Occipital lobe (tissue), 3 donors: ENCODE data around the gene CDH23. TPM values are rescaled to one million over a fixed set of nuclear protein-coding genes. Genes with fewer than 3 reads are reported as not detected.
"Not testable (repeated sequence)": the region's sequence is repeated elsewhere in the genome, so short reads cannot be mapped to it uniquely, and the experiment has no call there.

Source experiments
- DNase-seq: peaks from one replicate; lab custom pipeline; 2025; lab: John Stamatoyannopoulos, UW
- small RNA-seq: library from RNA; depleted of rRNA; stranded (forward); fragments of <200 nt; gene quantifications from one replicate; pipeline ENCODE3, GENCODE V24; 2014
- total RNA-seq: library from RNA; depleted of rRNA; stranded (reverse); fragments of >200 nt; gene quantifications from one replicate; pipeline ENCODE4 v1.2.3, GENCODE V29; 2014

The CDH23 gene
- total RNA-seq, 1 donor from 2014 or later: 1.2 TPM

DNA sequence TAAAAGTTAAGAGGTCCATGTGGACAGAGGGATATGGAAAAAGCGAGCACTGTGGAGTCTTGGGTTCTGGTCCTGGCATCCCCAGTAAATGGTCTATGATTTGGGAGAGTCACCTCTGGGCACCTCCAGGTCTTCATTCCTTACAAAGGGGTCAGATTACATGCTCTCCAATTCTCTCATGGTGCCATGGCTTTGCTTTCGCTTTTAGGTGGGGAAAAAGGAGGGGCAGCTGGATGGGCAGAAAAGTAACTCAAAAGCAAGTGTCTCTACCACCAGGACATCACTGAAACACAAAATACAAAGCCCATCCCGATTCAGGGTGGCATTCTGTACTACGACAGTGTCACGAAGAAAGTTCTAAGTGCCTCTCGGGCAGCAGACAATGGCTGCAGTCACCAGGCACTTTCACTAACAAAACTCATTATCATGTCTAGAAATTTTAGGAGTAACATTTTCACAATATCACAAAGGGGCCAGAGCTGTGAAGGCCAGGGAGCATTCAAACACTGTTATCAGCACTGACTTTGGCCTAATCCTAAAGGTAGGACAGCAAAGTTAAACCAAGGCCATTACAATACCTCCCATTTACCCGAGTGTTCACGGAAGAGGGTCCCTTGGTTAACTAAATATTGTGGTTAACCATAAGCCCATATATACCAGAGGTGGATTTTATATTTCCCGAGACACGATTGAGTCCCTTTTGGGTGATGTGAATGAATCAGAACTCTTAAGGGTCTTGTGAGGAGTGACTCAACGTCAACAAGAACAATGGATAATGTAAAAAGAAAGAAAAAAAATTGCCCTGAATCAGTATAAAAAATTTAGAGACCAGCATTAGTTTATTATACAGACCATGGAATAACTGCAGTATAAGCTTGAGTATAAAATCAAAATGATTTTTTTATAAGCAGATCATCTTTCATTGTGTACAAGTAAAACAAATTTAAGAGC, 451.9 kb downstream of the CDH23 start:
- no peak for DNase-seq

DNA sequence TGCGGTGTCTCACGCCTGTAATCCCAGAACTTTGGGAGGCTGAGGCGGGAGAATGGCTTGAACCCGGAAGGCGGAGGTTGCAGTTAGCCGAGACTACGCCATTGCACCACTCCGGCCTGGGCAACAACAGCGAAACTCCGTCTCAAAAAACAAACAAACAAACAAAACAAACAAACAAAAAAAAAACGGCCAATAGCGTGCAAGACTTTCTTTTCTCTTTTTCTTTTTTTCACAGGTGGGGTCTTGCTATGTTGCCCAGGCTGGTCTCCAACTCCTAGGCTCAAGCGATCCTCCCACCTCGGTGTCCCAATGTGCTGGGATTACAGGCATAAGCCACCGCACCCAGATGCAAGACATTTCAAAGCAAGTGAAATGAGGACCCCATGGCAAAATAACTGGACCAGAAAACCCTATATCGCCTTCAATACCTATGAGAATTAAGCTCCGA, 452.8 kb downstream of the CDH23 start:
- DNase-seq: no peak

DNA sequence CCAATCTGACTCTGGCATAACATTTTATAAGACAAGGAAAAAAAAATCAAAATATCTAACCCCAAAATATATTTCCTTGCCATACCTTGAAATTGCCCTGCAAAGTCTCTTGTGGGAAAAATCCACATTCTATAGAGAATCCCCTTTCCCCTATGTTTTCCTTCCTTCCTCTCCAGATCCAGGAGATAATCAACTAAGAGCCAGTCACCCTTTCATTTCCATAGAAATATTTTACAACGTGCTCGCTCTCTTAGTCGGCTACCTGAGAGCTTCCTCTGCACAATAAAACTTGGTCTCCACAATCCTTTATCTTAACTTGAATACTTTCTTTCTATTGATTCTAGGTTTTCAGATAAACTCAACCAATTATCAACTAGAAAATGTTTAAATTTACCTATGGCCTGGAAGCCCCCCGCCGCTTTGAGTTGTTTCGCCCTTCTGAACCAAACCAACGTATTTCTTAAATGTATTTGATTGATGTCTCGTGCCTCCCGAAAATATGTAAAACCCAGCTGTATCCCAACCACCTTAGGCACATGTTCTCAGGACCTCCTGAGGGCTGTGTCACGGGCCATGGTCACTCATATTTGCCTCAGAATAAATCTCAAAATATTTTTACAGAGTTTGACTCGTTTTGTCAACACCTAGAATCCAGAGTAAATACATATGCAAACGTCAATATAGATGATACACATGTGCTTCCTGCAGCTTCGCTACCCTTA, 453.5 kb downstream of the CDH23 start:
- DNase-seq: no peak

DNA sequence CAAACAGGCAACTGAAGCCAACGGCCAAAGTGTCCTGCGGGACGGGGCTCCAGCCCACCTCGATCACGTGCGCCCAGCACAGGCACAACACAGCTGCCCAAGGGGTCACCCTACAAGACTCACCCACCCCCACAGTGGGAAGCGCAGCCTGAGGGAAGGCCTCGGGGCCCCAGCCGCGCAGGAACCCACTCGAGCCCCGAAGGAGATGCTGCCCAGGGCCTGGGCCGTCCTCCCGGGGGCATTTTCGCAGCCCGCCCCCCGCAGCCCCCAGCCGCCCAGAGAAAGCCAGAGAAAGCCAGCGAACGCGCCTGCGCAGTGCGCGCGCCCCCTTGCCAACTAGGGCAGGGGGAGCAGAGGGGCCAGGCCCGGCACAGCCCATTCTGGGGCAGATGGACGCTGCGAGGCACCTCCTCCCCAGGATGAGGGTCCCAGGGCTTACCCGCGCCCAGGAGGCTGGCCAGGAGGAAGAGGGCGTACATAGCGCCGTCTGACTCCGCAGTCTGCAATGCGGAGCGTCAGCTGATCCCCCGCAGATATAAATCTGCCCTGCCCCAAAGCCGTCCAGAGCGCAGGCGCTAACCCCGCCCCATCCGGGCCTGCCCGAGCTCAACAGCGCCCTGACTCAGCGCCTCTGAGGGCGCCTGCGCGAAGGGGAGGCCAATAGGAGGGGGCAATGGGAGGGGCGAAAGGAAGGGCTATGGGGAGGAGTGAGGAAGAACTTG, 454.2 kb downstream of the CDH23 start, which contains the start of gene PSAP:
PSAP (minus strand) TSS at position 509 of the 722 bp plus-strand sequence; CDS start at position 479, 30 bp downstream.
- peak; percentile 96 for DNase-seq

DNA sequence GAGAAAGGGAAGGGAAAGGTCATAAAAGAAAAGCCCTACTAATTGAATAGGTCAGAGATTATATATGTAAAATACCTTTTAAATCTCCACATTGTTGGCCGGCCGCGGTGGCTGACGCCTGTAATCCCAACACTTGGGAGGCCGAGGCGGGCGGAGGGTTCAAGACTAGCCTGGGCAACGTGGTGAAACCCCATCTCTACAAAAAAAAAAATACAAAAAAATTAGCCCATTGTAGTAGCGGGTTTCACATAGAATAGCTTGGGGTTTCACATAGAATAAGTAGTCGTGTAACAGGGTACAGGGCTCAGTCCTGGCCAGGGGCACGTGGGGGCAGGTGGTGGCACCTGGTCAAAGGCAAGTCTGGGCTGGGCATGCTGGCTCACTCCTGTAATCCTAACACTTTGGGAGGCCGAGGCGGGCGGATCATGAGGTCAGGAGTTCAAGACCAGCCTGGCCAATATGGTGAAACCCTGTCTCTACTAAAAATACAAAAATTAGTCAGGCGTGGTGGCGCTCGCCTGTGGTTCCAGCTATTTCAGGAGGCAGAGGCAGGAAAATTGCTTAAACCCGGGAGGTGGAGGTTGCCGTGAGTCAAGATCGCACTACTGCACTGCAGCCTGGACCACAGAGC, 454.9 kb downstream of the CDH23 start:
- DNase-seq: not testable (repeated sequence)

DNA sequence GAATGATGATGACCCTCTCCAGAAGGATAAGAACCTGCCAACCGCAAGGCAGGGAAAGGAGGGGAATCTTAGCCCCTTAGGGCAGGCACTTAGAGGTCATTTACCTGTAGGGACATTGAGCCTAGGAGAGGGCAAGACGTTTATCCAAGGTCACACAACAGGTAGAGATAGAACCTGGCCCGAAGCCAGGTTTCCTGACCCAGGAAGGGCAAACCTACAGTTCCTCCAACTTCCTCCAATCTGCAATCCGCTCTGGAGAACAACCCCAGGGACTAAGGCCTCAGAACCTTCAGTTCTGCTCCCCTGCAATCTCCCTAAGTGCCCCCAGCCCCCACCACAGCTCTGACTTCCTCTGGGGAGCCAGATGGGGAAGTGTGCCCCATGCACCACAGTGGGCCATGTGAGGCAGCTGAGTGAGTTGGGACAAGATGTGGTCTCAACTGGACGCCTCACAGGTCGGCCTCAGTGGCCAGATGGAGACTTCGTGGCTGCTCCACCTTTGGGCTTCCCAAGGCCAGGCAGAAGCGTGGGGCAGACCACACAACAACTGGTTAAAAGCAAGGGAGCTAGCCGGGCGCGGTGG, 455.7 kb downstream of the CDH23 start:
- DNase-seq: no peak

DNA sequence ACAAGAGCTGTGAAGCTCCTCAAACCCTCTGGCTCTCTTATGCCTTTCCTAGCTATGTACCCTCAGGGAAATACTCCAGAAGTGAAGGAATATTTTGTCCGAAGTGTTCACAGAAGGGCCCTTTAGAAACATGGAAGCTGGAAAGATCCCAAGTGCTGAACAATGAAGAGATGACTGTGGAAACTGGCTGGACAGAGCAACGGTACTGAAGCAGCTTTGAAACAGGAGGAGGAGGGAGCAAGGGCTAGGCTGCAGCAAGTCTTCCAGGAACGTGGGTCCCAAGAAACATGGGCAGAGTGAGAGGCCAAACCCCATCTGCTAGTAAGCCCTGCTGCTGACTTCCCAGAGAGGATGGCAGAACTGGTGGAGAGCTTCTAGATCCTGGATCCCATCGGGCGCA, 457.3 kb downstream of the CDH23 start:
- DNase-seq: no peak

DNA sequence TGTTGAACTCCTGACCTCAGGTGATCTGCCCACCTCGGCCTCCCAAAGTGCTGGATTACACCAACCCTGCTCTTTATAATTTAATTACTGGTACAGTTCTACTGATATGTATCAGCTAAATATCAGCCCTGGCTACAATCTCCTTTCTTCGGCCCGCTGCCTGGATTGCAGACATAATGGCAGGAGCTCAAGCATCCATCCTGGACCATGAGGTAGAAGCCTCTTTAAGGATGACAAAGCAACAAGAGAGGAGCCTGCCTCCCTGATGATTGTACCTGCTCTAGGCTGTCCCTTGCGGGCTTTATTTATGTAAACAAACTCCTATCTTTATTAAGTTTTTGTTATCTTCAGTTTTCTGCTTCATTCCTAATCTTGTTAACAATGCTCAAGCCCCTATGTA, 459.9 kb downstream of the CDH23 start:
- no peak for DNase-seq

DNA sequence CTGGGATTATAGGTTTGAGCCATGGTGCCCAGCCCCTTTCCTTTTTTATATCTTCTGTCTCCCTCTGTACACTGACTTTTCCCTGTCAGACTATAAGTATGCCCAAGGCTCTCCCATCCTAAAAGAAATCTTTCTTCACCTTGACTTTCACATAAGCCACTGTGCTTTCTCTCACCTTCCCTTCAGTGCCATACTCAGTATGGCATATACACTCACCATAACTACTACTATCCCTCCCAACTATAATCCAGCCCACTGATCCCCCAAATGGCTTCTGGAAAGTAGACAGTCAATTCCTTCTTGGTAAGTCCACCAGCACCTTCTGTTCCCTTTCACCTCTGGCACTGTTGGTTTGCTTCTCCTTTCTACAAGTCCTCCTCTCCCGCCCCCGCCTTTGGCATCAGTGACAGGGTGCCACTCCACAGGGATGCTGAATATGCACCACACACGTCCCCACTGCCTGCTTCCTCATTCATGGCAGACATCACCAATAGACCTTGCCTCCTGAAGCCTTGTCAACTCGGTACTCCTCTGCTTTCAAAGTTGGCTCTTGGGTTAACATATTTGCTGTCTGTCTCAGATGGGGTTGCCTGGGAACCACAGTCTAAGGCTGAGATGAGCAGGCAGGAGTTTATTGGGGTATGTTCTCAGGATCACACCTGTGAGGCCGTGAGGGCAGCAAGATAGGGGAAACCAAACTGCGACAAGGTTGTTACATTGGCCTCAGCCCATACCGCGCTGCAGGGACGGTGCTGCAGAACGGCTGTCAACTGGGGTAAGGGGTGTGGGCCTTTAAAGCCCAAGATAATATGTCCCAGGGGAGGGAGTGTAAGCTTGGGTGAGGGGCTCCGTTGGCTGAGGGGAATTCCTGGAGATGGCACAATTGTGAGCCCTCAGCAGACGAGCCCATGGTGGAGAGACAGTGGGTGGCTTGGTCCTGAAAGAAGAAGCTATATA, 461.5 kb downstream of the CDH23 start:
- DNase-seq: no peak

DNA sequence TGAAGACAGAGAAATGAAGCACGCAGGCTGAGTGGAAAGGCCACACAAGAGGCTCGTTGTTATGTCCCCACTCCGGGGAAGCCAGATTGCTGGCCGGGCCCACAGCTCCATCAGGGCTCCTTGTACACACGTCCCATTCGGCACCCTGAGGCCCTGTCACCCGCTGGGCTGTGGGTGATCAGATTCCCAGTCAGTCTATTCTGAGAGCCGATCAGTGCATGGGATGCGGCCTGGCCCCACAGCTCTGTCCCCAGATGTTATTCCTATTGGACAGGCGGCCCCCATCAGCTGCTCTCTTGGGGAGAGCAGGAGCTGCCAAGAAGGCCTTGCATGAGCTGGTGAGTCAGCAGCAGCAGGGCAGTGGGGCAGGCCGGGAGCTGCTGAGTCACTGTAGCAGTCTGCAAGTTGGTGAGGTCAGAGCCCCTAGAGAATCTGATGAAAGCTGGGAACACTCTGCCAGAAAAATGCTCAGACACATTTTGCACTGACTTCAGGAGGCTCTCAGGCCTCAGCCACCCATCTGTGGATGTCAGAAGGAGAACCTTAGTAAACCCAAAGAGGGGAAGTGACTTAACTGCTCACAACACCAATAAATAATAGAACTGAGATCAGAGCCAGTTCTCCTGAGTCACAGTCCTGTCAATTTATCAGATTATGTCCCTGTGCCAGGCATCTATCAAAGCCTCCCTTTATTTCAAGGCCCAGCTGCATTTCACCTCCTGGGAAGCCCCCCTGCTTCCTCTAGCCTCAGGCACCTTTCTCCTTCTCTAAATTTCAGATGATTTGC, 463.7 kb downstream of the CDH23 start:
- DNase-seq: peak; percentile 91

DNA sequence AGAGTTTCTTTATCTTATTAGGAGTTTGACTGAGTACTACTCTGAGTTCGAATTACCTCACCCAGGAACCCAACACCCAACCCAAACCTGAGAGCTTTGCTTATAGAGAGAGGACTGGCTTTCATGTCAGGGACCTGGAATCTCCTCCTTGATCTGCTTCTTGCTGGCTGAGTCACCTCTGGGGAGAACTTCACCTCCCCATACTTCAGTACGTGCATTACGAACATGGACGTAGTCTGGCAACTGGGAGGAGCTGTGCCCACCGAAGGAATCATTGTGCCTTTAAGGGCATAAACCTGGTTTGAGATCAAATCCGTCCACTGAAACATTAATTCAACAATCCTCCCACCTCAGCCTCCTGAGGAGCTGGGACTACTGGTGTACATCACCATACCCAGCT, 466.5 kb downstream of the CDH23 start:
- no peak for DNase-seq

DNA sequence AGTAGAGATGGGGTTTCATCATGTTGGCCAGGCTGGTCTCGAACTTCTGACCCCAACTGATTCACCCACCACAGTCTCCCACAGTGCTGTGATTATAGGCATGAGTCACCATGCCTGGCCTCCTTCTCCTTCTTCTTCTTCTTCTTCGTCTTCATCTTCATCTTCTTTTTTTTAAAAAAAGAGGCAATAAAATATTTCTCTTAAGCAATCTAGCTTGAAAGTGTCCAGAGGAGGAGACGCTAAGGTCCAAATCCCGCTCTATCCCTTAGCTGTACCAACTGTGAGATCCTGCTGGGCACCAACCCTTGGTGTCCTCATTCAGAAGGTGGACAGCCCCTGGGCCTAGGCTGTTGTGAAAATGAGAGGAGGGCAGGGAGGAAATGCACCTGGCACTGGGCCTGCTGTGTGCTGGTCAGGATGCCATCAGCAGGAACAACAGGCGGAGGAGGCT, 468.2 kb downstream of the CDH23 start:
- no peak for DNase-seq

Small RNA genes within 50 kb of the gene (small RNA-seq; reads per million reads assigned to genes)
- not detected for gene MIR7152
- not detected for gene RNU7-38P

Other genes with a start within 250 kb of the CDH23 start
- gene UNC5B, start 184.3 kb upstream of the CDH23 start, total RNA-seq: 3.9 TPM
- 0.78 TPM for gene SLC29A3, start 77.7 kb upstream of the CDH23 start, total RNA-seq